HUDEP-2 (cell line): ENCODE measurements around the gene TPGS2.
"Not testable (repeated sequence)": the region's sequence is repeated elsewhere in the genome, so short reads cannot be mapped to it uniquely, and the experiment has no call there.

Experiments used
- DNase-seq, 76 experiments: peaks; one replicate each; lab custom pipeline; 2025; ENCODE audit not compliant: unreplicated experiment in 76 of 76; lab: John Stamatoyannopoulos, UW

TPGS2 gene

GRCh38 chr18:36826556-36826955 is 2.2 kb downstream of the TPGS2 start:
- DNase-seq, result no peak

GRCh38 chr18:36825526-36825925 is 3.3 kb downstream of the TPGS2 start:
- no peak for DNase-seq

- no peak for DNase-seq
Measured at GRCh38 chr18:36821681-36822080, 7.1 kb downstream of the TPGS2 start.

GRCh38 chr18:36819621-36820020 is 9.2 kb downstream of the TPGS2 start:
- no peak for DNase-seq

GRCh38 chr18:36818652-36819051 is 10.2 kb downstream of the TPGS2 start:
- DNase-seq, result no peak

- no peak for DNase-seq
Measured at GRCh38 chr18:36817039-36817438, 11.8 kb downstream of the TPGS2 start.

- not testable (repeated sequence) for DNase-seq
Measured at GRCh38 chr18:36816096-36816495, 12.7 kb downstream of the TPGS2 start.

- peak in 22 of 76 experiments; percentile 4 to 63 (median 20) for DNase-seq
Measured at GRCh38 chr18:36814994-36815393, 13.8 kb downstream of the TPGS2 start.

GRCh38 chr18:36813824-36814223 is 15.0 kb downstream of the TPGS2 start:
- peak in 65 of 76 experiments; percentile 1 to 95 (median 68) for DNase-seq

GRCh38 chr18:36813101-36813775 is 15.6 kb downstream of the TPGS2 start:
- DNase-seq, result peak in 37 of 76 experiments; percentile 2 to 59 (median 25)

GRCh38 chr18:36812678-36813077 is 16.1 kb downstream of the TPGS2 start:
- DNase-seq, result peak in 28 of 76 experiments; percentile 5 to 75 (median 30)

GRCh38 chr18:36811955-36812354 is 16.8 kb downstream of the TPGS2 start:
- no peak for DNase-seq

- DNase-seq, result peak in 42 of 76 experiments; percentile 3 to 66 (median 35)
Measured at GRCh38 chr18:36811430-36811829, 17.4 kb downstream of the TPGS2 start.

GRCh38 chr18:36809590-36810381 is 19.0 kb downstream of the TPGS2 start:
- DNase-seq, result peak in 53 of 76 experiments; percentile 1 to 90 (median 54)

GRCh38 chr18:36808681-36809080 is 20.1 kb downstream of the TPGS2 start:
- no peak for DNase-seq

GRCh38 chr18:36805105-36805504 is 23.7 kb downstream of the TPGS2 start:
- no peak for DNase-seq

GRCh38 chr18:36798738-36799473 is 29.9 kb downstream of the TPGS2 start:
- peak in 1 of 76 experiments; percentile 6 for DNase-seq

- no peak for DNase-seq
Measured at GRCh38 chr18:36792634-36793283, 36.0 kb downstream of the TPGS2 start.

GRCh38 chr18:36786686-36787085 is 42.1 kb downstream of the TPGS2 start:
- no peak for DNase-seq

GRCh38 chr18:36783792-36784191 is 45.0 kb downstream of the TPGS2 start:
- DNase-seq, result no peak

GRCh38 chr18:36782710-36783109 is 46.1 kb downstream of the TPGS2 start:
- no peak for DNase-seq
